Activated naive CD8-positive, alpha-beta T cell (primary cell): ENCODE results near the gene KIF27.
"Not testable (repeated sequence)": the region's sequence is repeated elsewhere in the genome, so short reads cannot be mapped to it uniquely, and the experiment has no call there.

ENCODE experiments used
- H3K27ac Mint-ChIP-seq: one replicate; pipeline ENCODE4 v1.8.0; 2021; ENCODE audit warnings: mixed read lengths
- H3K27me3 Mint-ChIP-seq: one replicate; pipeline ENCODE4 v1.8.0; 2021; ENCODE audit warnings: mixed read lengths
- H3K36me3 Mint-ChIP-seq: one replicate; pipeline ENCODE4 v1.8.0; 2021; ENCODE audit warnings: mixed read lengths
- H3K4me1 Mint-ChIP-seq: one replicate; pipeline ENCODE4 v1.8.0; 2021; ENCODE audit warnings: low read depth, mixed read lengths
- H3K4me3 Mint-ChIP-seq: one replicate; pipeline ENCODE4 v1.8.0; 2021; ENCODE audit warnings: mild to moderate bottlenecking, mixed read lengths
- H3K9me3 Mint-ChIP-seq: one replicate; pipeline ENCODE4 v1.8.0; 2021; ENCODE audit warnings: low read depth, mixed read lengths

The KIF27 gene, protein sequence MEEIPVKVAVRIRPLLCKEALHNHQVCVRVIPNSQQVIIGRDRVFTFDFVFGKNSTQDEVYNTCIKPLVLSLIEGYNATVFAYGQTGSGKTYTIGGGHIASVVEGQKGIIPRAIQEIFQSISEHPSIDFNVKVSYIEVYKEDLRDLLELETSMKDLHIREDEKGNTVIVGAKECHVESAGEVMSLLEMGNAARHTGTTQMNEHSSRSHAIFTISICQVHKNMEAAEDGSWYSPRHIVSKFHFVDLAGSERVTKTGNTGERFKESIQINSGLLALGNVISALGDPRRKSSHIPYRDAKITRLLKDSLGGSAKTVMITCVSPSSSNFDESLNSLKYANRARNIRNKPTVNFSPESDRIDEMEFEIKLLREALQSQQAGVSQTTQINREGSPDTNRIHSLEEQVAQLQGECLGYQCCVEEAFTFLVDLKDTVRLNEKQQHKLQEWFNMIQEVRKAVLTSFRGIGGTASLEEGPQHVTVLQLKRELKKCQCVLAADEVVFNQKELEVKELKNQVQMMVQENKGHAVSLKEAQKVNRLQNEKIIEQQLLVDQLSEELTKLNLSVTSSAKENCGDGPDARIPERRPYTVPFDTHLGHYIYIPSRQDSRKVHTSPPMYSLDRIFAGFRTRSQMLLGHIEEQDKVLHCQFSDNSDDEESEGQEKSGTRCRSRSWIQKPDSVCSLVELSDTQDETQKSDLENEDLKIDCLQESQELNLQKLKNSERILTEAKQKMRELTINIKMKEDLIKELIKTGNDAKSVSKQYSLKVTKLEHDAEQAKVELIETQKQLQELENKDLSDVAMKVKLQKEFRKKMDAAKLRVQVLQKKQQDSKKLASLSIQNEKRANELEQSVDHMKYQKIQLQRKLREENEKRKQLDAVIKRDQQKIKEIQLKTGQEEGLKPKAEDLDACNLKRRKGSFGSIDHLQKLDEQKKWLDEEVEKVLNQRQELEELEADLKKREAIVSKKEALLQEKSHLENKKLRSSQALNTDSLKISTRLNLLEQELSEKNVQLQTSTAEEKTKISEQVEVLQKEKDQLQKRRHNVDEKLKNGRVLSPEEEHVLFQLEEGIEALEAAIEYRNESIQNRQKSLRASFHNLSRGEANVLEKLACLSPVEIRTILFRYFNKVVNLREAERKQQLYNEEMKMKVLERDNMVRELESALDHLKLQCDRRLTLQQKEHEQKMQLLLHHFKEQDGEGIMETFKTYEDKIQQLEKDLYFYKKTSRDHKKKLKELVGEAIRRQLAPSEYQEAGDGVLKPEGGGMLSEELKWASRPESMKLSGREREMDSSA (N-terminal part only)

DNA sequence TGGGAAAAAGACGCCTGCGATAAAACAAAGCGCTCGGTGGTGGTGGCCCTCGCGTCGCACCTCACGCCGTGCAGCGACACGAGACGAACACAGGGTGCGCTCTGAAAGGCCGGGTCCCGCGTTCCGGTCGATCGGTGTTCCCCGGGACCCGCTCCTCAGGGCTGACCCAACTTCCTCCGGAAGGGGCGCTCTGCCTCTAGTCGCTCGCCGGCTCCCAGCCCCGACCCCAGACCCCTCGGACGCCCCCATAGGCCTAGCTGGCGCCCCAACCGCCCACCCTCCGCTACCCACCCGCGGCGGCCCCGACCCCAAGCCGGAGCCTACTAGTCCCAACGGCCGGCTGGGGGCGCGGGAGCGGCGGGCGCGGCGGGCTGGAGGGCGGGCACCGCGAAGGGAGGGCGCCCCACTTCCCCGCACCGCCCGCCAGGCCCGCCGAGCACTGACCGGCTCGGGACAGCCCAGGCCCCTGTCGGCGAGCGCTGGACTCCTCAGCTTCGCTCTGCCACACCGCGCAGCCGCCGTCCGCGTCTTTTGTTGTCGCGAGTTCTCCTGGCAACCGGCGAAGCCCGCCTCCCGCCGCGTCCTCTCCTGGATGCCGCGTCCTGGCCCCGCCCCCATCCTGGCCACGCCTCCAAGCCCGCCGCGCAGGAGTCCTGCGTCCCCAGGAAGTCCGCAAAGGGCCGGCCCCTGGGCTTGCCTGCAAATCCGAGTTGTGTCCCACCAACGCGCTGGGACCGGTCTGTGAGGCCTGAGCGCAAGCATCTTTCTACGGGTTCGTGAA lies at the start of gene KIF27:
TSS of gene KIF27 (minus strand) at position 506 of the 781 bp plus-strand sequence. CDS start 5,841 bp downstream, outside the sequence.
- Mint-ChIP-seq H3K9me3 (no peaks in the 10 kb centered on the region), H3K4me1 (peaks cover 16% of the 10 kb centered on the region)

DNA sequence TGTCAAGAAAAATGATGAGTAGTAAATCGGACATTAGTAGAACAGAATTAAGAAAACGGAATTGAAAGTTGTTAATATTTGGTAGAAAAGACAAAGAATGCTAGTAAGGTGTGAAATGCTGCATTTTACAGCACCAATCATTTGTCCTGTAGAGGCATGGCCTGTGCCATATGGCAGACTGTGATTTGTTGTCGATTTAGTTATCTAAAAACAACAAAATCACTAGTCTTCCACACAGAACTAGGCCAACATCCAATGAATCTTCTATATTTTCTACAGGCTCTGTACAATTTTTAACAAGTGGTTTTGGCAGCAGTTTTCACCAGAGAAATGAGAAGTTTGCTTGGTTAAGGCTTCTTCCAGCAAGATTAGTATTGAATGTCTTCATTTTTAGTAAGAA lies 48.4 kb upstream of the KIF27 start:
- Mint-ChIP-seq H3K4me3 (no peak overlapping the region), H3K9me3 (no peaks in the 10 kb centered on the region), H3K36me3 (peaks cover 13% of the 10 kb centered on the region), H3K27ac (peak overlapping the region; percentile 41), H3K4me1 (peaks cover 54% of the 10 kb centered on the region), H3K27me3 (no peaks in the 10 kb centered on the region)

More for the DNA sequence above, at the start of gene KIF27:
- Mint-ChIP-seq H3K36me3 (peaks cover 2% of the 10 kb centered on the region), H3K27ac (peak within 1 kb of the TSS; percentile 88), H3K4me3 (peak within 1 kb of the TSS; percentile 87), H3K27me3 (no peaks in the 10 kb centered on the region)

DNA sequence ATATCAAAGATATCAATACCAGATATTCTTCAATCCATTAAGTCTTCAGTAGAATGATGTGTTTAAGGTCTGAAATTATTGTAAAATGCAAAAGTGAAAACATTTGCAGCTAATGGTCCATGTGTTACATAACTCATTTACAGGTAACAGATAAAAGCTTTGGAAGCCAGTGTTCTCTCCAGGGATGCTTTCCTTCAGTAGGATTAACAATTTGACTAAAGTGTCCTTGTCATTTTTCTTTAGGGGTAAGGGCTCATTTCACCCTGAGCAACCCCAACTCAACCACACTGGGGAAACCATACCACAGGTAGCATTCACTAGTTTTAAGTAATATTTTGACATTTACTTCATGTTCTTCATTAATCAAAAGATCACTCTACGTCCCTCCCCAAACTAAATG lies 45.8 kb upstream of the KIF27 start:
- Mint-ChIP-seq H3K9me3 (no peaks in the 10 kb centered on the region), H3K4me1 (peaks cover 36% of the 10 kb centered on the region), H3K27me3 (no peaks in the 10 kb centered on the region), H3K4me3 (no peak overlapping the region), H3K27ac (peak overlapping the region; percentile 79), H3K36me3 (peaks cover 9% of the 10 kb centered on the region)

DNA sequence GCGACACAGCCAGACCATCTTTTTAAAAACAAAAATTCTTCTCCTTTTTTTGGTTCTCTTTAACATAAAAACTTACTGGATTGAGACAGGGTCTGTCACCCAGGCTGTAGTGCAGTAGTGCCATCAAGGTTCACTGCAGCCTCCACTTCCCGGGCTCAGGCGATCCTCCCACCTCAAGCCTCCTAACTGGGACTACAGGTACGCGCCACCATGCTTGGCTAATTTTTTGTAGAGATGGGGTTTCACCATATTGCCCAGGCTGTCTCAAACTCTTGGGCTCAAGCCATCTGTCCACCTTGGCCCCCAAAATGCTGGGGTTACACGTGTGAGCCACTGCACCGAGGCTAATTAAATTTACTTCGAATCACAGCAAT lies 45.0 kb upstream of the KIF27 start:
- no peaks in the 10 kb centered on the region for H3K9me3 Mint-ChIP-seq
- H3K4me3 Mint-ChIP-seq: no peak overlapping the region
- H3K27ac Mint-ChIP-seq: peak overlapping the region; percentile 73
- peaks cover 29% of the 10 kb centered on the region for H3K4me1 Mint-ChIP-seq
- H3K27me3 Mint-ChIP-seq: no peaks in the 10 kb centered on the region
- peaks cover 7% of the 10 kb centered on the region for H3K36me3 Mint-ChIP-seq

DNA sequence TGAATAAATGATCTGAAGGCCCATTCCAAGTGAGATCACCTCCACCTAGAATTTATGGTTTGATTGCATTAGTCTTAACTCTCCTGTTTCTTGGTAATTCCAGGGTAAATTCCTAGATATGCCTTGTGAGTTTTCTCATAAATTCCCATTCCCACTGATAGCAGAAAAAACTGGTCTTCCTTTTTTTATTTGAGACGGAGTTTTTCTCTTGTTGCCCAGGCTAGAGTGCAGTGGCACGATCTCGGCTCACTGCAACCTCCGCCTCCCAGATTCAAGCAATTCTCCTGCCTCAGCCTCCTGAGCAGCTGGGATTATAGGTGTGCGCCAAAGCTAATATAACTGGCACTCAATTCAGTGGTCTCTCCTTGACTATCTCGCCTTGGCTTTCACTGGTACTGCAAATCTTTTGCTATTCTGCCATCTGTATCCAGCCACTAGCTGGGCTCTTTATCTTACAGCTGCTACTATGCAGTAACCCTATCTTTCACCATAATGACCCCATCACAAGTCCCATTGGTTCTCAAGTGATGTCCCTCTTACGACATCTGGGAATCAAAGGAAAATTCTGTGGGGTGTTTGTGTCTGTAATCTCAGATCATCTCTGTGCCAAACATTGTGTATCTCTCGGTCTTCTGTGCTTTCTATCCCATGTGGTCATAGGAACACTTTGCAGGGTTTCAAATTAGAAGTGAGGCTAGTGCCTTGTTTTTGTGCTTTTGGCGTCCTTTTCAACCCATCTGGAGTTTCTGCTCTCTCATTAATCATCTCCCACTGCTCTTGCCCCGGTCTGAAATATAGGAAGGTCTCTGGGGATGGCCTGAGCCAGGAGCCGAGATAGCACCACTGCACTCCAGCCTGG lies 44.3 kb upstream of the KIF27 start:
- Mint-ChIP-seq H3K4me1 (peaks cover 24% of the 10 kb centered on the region), H3K27ac (peak overlapping the region; percentile 73), H3K27me3 (no peaks in the 10 kb centered on the region), H3K9me3 (no peaks in the 10 kb centered on the region), H3K36me3 (peaks cover 7% of the 10 kb centered on the region), H3K4me3 (no peak overlapping the region)

DNA sequence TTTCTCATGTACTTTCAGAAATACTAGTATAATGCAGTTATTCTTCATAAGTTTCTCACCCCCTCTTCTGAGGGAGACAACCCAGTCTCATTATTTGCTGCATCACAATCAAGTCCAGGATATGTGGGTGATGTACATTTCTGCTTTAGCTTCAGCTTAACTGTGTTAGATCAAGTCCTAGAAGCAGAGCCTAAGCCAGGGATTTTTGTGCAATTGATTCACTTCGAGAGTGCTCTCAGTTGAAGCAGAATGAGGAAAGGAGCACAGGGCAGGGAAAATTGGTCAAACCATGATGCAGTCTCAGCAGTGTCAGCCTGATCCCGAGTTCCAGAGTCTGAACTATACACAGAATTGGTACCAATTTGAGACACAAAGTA lies 43.7 kb upstream of the KIF27 start:
- Mint-ChIP-seq H3K4me3 (no peak overlapping the region), H3K9me3 (no peaks in the 10 kb centered on the region), H3K4me1 (peaks cover 19% of the 10 kb centered on the region), H3K36me3 (peaks cover 7% of the 10 kb centered on the region), H3K27me3 (no peaks in the 10 kb centered on the region), H3K27ac (peak overlapping the region; percentile 73)

DNA sequence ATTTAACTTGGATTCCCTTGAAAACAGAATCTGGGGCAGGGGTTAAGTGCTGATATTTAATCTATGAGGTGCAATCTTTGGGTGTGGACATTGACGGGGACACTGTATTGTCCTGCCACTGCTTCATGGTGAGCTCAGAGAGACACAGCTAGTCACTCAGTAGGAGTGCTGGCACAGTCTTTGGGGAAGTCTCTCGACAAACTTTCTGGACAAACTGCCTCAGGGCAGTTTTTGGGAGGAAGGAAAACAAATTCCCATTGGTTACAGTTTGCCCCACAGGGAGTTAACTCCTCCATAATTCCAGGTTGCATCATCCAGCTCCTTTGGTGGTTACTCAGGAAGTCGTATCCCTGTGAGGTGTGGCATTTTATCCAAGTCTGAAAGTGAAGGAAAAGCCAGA lies 40.9 kb upstream of the KIF27 start:
- H3K27me3 Mint-ChIP-seq: no peaks in the 10 kb centered on the region
- no peak overlapping the region for H3K4me3 Mint-ChIP-seq
- no peaks in the 10 kb centered on the region for H3K9me3 Mint-ChIP-seq
- H3K36me3 Mint-ChIP-seq: peaks cover 3% of the 10 kb centered on the region
- H3K27ac Mint-ChIP-seq: no peak overlapping the region
- H3K4me1 Mint-ChIP-seq: peaks cover 5% of the 10 kb centered on the region

DNA sequence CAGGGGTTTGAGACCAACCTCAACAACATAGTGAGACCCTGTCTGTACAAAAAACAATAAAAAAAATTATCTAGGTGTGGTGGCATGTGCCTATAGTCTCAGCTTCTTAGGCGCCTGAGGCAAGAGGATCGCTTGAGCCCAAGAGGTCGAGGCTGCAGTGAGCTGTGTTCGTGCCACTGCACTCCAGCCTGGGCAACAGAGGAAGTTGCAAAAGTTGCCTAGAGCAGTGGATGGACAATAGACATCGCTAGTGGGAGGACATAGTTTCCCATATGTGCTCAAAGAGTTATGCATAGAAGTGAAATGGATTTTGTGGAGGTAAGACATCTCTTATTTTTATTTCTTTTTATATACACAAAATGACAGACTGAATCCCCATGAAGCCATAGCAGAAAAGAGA lies 39.8 kb upstream of the KIF27 start:
- Mint-ChIP-seq H3K4me3 (no peak overlapping the region), H3K27ac (no peak overlapping the region), H3K4me1 (peaks cover 11% of the 10 kb centered on the region), H3K36me3 (no peaks in the 10 kb centered on the region), H3K27me3 (no peaks in the 10 kb centered on the region), H3K9me3 (no peaks in the 10 kb centered on the region)

DNA sequence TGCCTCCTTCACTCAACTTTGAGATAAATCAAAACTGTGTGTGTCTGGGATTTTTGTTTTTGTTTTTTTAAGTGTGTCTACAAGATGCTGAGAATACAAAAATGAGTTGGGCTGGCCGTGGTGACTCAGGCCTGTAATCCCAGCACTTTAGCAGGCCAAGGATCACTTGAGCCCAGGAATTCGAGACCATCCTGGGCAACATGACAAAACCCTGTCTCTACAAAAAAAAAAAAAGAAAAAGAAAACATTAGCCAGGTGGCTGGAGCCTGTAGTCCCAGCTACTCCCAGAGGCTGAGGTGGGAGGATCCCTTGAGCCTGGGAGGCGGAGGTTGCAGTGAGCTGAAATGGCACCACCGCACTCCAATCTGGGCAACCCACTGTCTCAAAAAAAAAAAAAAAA lies 37.8 kb upstream of the KIF27 start:
- Mint-ChIP-seq H3K4me1 (peaks cover 19% of the 10 kb centered on the region), H3K27ac (no peak overlapping the region), H3K36me3 (no peaks in the 10 kb centered on the region), H3K27me3 (no peaks in the 10 kb centered on the region), H3K9me3 (no peaks in the 10 kb centered on the region), H3K4me3 (no peak overlapping the region)

DNA sequence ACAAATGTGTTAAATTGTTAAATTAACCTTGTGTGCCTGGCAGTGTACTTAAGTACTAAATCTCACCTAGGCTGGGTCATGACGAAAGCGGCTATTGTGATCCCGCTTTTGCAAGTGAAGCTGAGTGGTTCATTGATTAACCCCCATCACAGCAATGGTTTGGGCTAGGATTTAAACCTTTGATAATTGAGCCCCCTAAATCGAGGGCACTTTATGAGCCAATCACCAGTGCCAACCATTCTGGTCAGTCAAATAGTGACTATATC lies 35.9 kb upstream of the KIF27 start:
- H3K27ac Mint-ChIP-seq: peak overlapping the region; percentile 84
- H3K4me3 Mint-ChIP-seq: peak overlapping the region; percentile 96

DNA sequence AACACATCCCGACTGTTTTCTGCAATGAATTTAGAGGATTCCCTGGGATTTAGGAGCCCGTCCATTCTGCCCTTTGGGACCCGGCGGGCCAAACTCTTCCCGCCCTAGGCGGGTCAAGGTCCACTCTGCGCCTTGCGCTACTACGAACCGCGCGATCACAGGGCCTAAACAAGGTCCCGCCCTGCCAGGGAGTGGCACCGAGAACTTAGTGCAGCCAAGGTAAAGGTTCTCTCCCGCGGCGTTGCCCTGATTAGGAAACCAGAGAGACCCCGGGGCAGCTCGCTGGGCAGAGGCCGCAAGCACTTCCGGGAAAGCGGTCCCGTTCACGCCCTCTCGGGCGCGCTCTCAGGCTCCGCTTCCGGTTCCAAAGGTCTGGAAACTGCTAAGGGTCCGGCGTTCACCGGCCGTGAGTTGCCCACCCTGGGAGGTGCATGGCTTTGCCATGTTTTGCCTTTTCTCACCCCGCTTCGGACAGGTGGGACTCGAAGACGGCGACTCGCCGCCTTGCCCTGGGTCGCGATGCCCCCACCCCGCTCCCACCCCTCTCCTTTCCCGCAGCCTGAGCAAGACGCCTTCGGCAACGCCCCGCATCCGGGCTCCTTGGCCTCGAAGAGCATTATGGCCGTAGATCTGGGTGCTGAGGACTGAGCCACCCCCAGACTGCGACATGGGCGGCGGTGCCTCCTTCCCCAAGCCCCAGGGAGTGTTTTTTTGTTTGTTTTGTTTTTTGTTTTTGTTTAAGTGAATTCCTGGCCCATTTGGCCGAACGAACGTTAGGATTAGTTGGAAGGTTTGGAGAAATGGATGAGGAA lies 35.4 kb upstream of the KIF27 start:
- Mint-ChIP-seq H3K27me3 (no peaks in the 10 kb centered on the region), H3K4me3 (peak overlapping the region; percentile 96), H3K4me1 (peaks cover 20% of the 10 kb centered on the region), H3K36me3 (no peaks in the 10 kb centered on the region), H3K27ac (peak overlapping the region; percentile 96), H3K9me3 (no peaks in the 10 kb centered on the region)

More for the DNA sequence above, 35.9 kb upstream of the KIF27 start:
- Mint-ChIP-seq H3K4me1 (peaks cover 20% of the 10 kb centered on the region), H3K36me3 (no peaks in the 10 kb centered on the region), H3K9me3 (no peaks in the 10 kb centered on the region), H3K27me3 (no peaks in the 10 kb centered on the region)

DNA sequence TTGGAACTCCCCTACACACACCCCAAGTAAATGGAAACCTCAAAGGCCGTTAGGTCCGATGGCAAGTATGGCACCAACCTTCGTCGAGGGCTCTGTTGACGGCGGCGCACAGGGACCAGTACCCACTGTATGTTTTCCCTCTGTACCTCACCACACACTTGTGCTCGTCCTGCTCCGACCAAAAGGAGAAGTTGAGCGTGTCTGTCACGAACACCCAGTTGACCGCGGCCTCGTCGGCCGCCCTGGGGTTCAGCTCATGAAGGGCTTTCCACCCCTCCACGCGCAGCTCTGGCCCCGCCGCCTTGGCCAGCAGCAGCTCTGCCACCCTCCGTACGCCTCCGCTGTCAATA lies 34.8 kb upstream of the KIF27 start:
- Mint-ChIP-seq H3K9me3 (no peaks in the 10 kb centered on the region), H3K27me3 (no peaks in the 10 kb centered on the region), H3K27ac (peak overlapping the region; percentile 96), H3K36me3 (no peaks in the 10 kb centered on the region), H3K4me3 (peak overlapping the region; percentile 96), H3K4me1 (peaks cover 20% of the 10 kb centered on the region)

DNA sequence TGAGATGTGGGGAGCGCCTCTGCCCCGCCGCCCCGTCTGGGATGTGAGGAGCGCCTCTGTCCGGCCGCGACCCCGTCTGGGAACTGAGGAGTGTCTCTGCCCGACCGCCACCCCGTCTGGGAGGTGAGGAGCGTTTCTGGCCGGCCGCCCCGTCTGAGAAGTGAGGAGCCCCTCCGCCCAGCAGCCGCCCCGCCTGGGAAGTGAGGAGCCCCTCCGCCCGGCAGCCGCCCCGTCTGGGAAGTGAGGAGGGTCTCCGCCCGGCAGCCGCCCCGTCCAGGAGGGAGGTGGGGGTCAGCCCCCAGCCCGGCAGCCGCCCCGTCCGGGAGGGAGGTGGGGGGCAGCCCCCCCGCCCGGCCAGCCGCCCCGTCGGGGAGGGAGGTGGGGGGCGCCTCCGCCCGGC lies 26.9 kb upstream of the KIF27 start:
- not testable (repeated sequence) for H3K27me3 Mint-ChIP-seq, H3K4me3 Mint-ChIP-seq, H3K36me3 Mint-ChIP-seq, H3K4me1 Mint-ChIP-seq, H3K27ac Mint-ChIP-seq, H3K9me3 Mint-ChIP-seq
